ENCODE results near the gene PELI2.

PELI2 gene, protein sequence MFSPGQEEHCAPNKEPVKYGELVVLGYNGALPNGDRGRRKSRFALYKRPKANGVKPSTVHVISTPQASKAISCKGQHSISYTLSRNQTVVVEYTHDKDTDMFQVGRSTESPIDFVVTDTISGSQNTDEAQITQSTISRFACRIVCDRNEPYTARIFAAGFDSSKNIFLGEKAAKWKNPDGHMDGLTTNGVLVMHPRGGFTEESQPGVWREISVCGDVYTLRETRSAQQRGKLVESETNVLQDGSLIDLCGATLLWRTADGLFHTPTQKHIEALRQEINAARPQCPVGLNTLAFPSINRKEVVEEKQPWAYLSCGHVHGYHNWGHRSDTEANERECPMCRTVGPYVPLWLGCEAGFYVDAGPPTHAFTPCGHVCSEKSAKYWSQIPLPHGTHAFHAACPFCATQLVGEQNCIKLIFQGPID

DNA sequence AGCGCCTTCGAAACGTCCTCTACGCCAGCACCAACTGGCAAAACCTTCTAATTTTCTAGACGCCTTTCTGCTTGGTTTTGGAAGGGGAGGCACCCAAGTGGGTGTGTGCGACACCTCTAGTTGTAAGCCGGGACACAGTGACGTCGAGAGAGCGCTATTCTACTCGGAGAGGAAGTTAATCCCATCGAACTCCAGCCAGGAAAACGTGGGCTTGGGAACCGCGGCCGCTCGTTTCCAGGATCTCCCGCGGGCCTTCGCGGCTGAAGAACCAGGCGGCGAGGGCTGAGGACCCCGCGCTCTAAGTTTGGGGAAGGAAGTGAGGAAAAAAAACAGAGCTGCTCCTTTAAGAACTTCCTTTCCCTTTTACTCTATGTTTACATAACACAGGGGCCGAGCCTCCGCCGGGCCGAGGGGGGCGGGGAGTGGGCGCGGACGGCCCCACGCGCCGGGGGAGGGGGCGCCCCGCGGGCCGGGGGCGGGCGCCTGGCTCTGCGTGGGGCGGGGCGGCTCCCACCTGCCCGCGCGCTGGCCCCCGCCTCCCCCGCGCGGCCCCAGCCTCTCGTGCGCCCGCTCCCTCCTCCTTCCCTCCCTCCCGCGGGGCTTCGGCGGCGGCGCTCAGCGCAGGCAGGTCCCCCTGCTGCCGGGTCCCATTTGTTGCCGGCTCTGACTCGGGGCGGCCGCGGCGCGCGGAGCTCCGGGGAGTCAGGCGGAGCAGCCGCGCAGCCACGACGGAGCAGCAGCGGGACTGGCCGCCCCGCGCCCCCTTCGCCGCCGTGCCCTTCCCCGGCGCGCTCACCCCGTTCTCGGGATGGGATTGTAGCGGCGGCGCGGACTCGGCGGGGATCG is at the start of gene PELI2:
Gene PELI2, plus strand, starts transcription at position 647 of the 846 bp plus-strand sequence. CDS start 250 bp downstream, outside the sequence.
- peak; percentile 80 to 90 for DNase-seq

DNA sequence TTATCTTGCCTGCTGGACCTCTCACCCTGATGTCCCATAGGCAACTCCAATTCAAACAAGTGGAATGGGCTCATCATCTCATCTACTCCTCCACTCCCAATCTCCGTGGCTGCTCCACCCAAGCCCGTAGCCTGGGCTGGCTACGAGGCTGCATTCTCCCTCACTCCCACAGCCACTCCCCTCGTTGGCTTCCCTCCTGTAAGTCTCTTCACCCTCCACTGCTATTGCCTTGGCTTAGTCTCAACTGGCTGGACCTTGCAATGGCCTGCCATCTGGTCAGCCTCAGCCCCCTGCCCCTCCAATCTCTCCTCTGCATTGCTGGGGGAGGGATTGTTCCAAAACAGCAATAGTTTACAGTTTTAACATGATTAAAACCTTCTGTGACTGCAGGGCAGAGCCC is 44.4 kb upstream of the PELI2 start:
- DNase-seq = no peak

DNA sequence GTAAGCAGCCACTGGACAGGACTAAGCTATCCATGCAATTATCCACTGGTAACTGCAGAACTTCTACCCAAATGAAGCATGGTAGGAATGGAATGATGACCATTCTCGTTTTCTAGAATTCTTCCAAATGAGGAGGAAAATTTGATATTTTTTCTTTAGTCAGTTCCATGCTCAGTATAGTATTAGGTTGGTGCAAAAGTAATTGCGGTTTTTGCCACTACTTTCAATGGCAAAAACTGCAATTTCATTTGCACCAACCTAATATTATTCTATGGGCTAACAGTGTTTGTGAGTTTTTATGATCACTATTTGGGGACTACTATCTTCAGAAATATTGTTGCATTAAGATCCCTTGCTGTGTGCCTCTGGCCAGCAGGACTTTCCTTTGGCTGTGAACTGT is 42.9 kb upstream of the PELI2 start:
- no peak for DNase-seq

DNA sequence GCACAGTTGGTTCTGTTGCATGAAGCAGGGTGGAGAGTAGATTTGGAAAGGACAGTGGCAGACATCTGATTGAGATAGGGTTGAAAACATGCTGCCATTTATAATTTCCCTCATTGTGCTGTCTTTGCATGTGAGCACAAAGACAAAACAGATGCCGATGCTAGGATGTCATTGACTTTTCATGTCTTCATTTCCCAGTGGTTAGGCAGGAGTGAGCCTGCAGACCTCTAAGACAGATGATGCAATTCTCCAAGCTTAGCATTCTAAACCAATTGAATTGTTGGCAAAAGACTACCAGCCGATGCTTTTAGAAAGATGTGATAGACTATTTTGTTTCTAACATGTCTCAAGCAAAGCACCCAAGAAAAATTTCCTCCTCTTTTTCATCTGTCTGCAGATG is 37.1 kb upstream of the PELI2 start:
- DNase-seq = no peak

DNA sequence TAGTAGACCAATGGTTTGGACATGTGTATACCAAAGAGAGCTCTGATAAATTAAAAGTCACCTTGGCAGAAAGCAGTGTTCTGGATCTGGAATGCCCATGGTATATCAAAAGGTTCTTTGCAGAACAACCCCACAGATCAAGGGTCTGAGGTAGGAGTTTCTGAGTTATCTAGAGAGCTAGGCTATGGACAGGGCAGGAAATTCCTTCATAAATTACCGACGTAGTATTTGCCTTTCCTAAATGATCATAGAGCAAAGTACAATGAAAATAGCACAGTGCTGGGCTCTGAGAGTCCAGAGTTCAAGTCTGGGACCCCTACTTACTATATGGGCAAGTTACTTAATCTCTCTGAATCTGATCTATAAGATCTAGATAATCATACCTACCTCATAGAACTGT is 35.3 kb upstream of the PELI2 start:
- no peak for DNase-seq

DNA sequence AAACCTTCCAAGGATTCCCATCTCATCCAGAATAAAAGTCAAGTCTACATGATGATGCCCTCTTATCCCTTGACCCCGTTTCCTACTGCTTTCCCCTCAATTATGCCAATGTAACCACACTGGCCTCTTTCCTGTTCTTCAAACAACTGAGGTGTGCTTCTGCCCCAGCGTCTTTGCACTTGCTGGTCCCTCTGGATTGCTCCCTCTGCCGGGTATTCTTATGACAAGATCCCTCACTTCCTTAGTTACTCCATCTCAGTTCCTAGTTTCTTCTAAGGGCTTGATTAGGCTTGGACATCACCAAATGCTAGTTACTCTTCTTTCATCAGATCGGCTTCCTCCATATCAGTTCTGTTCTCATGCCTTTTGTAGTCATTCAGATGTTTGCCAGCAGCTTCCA is 32.7 kb upstream of the PELI2 start:
- DNase-seq = no peak

DNA sequence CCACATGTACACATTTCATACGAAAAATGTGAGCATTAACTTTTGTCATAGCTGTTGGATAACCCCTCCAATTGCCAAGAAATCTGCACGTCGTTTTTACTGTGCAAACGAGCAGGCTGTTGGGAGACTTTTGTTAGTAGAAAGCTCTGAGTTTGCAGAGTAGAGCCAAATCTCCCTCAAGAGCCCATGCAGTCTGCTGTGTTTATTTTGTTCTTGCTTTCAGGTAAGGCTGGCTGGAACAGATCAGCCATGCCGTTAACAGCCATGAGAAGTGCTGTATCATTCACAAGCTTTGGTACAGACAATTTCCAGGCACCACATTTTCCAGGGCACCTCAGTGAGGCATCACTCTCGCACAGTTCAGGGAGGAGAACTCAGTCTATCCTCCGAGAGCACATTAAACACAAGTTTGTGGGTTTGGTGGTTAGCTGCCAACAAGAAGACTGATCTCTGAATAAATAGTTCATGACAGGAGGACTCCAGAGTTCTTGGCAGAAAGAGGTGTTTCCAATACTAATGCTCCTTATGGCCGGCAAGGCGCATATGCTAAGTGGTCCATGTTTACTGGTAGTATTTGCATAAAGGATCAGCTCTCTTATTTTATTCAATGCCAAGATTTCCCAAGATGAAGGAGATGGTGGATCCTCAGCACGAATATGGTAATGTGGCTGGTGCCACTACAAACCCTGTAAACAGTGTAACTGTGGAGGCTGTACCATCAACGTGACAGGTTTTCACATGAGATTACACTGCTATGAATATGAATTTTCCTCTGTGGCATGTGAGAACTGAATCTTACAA is 30.3 kb upstream of the PELI2 start:
- DNase-seq = peak; percentile 87 to 92

DNA sequence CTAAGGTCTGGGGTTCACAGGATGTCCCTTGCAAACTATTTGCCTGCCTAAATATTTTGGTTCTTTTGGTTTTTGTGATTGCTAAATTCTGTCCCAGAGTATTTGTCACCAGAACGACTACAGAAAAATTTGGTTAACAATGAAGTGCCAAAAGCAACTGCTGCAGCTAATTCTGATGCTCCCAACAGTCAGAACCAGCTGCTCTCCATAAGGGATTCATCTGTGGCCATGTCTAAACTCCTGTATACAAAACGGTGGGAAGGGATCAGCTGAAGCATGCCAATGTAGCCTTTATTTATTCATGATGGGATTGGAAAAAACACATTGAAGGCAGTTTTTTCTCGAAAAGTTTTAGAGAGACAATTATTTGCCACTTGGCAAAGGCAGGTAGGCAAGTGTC is 29.3 kb upstream of the PELI2 start:
- DNase-seq = peak; percentile 65 to 68

DNA sequence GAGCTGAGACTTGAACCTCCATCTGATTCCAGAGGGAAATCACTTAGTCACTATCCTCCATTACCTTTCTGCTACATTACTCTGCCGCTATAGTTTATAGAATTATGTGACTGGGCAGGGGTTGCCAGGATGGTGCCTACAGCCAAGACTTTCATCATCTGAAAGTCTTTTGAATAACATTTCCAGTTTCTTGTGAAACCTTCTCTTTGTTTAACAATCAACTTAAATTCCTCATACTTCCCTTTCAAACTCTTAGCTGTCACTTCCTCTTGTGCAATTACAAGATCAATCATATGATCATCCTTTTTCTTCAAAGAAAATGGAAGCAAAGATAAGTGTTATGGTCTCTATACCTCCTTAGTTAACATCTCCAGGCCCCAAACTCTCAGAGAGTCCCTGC is 25.4 kb upstream of the PELI2 start:
- no peak for DNase-seq

DNA sequence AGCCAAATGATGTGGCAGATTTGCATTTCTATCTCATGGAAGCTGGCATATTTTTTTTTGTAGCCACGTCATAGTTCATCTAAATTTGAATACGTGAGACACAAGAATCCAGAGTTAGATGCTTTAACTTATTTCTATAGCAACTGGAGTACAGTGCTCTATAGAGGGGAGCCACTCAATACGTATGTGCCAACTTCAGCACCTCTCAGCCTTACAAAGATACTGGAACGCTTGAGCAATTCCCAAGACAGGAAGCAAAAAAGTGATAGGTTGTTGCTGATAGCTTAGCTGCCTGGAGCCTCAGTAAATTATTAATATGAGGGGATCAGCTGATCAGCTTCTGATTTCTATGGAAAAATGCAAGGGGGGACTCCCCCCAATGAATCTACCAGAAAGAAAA is 24.1 kb upstream of the PELI2 start:
- DNase-seq = peak; percentile 95 to 97

DNA sequence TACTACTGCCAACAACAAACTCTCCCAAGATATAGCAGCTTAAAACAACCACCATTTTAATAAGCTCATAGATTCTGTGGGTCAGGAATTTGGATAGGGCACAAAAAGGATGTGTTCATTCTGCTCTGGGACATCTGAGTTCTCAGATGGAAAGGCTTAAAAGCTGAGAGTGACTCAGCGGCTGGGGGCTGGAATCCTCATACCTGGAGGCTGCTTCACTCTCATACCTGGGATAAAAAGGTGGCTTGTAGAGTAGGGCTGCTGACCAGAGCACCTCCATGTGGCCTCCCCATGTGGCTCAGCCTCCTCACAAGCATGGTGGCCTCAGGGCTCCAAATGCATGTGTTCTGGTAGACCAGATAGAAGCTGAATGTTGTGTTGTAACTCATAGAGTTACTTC is 20.2 kb upstream of the PELI2 start:
- no peak for DNase-seq

DNA sequence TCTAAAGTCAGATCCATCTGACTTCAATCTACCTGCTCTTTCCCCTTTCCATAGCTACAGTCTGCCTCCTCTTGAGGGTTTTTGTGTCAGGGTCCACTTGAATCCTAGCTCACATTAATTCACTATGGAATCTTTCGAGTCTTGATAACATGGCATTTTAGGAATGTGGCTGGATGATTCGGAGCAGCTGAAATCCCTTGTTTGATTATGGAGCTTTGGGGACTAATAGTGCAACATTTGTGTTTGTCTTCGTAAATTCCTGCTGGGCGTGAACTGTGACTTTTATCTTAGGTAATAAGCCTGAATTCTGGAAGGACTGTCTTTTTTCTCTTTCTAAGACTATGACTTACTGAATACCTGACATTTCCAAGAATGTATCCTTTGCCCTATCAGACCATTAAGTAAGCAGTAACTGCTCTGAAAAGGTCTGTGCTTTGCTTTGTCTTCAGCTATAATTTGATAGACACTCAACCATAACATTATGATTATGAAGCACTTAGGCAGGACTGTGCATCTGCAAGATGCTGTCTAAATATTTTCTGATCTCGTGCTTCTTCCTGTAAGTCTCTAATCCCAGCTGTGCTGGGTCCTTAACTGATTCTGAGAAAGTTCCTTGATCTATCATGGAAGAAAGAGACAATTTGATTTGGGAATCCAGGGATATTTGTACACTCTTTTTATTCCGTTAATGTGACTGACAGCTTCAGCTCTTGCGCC is 19.0 kb upstream of the PELI2 start:
- no peak for DNase-seq

DNA sequence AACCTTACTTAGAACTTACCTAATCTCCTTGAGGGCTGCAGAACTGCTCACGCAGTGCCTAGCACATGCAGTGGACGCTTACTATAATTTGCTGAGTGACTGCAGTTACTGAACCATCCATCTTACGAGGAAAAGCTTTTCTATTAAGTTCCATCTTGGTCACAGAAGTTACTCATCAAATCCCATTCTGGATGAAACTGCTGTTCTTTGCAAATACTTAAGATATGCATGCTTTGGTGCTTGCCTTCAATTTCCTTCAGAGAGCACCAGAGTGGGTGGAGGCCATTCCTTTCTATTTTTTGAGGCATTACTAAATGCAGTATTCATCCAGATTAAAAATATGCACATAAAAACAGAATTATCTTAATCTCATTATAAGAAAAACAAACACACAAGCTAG is 17.7 kb upstream of the PELI2 start:
- DNase-seq = no peak

DNA sequence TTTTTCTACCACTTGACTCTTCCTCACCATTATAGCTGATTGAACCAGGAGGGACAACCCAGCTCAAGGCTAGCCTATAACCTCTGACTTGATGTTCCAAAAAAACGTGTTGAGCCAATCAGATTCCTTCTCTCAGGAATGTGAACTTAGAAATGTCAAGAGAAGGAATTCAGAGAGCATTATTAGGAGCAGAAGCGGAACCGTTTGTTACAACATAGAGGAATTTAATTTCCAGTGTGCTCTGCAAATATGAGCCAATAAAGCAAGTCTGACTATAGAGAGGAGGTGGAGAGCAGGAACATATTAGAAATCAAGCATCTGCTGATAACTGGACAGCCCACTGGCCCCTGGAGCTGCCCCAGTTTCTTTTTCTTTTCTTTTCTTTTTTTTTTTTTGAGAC is 15.3 kb upstream of the PELI2 start:
- no peak for DNase-seq

DNA sequence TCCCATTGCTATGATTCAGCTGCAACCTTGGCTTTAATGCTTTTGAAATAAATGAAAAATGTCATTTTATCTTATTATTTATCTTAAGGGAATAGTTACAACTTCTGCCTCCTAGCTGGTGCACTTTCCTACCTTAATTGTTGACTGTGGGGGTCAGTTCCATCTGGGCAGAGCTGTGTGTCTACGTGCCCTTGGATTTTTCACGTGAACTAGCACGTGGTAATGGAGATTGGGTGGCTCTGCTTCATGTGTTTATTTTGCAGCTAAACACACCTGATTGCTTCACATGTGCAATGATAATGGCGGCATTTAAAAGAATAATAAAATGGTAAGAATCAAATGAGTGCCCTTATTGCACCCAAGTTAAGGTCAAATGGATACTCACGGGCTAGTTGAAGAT is 10.6 kb upstream of the PELI2 start:
- DNase-seq = no peak

DNA sequence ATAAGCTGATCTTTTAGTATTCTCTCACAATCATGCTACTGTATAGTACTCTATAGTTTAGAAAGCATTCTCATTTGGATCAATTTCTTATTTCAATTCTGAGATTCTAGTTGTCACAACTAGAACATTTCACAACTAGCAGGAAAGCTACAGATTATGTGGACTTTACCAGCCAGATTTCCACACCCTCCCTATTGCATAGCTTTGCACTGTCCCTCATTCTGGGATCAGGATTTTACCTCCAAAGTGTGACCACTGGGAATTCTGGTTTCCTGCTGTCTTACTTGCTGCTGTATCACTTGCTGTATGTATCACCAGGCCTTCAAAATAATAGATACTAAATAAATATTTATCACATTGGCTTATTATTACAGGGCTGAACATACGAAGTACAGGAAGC is 10.2 kb upstream of the PELI2 start:
- DNase-seq = no peak

DNA sequence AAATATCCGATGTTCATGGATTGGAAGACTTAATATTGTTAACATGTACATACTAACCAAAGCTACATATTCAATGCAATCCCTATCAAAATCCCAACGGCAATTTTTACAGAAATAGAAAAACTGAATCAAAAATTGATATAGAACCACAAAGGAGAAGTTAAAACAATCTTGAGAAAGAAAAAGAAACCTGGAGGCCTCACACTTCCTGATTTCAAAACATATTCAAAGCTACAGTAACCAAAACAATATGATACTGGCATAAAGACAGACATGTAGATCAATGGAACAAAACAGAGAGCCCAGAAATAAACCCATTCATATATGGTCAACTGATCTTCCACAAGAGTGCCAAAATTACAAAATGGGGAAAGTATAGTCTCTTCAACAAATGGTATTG is 5.4 kb upstream of the PELI2 start:
- DNase-seq = no peak

DNA sequence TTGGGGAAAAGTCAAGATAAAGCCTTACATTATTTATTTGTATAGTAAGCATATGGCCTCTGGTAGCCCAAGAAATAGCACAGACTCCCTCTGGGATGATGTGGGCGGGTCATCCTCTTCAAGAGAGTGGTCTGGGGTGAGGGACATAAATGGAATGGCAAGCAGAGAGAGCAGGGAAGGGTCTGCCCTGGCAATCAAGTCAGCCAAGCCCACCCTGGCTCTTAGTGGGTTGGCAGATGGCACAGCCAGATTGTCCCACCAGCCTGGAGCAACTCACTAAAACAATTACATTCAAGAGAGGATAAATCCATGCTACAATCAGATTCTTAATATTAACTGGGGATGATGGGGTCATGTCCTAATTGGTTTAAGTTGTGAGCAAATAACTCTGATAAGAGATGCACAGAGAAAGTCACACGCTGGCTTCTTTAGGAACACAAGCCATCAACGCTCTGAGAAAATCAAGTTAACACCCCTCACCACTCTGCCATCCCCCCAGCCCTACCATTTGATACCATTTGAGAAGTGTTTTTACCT is 2.8 kb upstream of the PELI2 start:
- no peak for DNase-seq

DNA sequence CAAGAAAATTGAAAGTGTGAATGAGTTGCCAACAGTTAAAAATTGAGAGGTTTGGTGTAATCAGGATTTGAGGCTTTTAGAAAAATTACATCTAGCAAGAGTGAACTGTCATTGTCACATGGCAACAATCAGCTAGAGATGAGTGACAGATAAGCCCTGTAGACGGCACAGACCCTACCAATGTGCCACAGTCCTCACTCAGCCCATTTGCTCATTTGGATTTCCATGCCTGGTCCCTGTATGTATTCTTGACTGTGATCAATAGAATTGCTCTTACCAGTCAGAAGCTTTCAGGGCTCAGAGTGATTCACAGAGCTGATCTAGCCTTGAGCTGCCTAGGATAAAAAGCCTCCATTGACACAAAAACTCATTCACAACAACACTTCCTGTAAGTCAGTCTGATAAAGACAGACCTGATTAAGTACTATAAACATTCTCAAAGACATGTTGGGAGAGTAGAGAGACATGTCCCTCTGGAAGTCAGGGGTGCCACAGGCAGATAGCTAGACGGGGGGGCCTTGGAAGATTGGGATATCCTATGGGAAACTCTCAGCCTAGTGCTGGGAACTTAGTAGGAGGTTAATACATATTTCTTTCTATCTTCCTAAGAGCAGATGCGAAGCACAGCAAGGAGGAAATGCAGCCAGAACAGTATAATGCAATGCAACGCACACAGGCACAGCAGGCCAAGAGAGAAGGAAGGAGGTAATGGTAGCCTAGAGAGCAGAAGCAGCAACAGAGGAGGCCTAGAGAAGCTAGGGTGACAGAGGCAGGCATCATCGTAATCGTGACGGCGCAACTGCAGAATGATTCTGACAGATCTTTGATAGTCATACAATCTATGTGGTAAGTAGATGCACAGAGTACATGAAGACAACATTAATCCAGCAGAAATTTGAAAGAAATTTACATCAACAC is 2.0 kb upstream of the PELI2 start:
- peak in 1 of 2 experiments; percentile 17 for DNase-seq

DNA sequence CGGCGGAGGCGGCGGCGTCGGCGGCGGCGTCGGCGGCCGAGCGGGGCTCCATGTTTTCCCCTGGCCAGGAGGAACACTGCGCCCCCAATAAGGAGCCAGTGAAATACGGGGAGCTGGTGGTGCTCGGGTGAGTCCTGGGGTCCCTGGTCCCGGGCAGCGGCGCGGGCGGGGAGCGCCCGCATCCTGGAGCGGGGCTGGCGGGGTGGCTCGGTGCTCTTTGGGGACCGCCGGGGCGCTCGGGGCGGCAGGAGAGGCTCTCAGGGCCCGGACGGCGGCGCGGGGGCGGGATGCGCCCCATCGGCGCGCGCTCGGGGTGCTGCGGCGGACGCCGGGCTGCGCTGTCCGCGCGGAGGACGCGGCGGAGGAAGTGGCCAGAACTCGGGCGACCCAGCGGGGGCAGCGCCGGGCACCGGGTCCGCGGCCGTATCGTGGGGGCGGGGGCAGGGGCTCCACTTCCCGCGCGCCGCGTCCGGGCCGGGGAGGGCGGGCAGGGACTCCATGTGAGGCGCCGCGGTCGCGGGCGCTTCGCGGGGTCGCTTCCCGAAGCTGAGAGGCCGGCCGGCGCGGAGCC is 485 bp downstream of the PELI2 start:
- DNase-seq = no peak
